ENCODE data around the gene QRICH1.

QRICH1 gene

DNA sequence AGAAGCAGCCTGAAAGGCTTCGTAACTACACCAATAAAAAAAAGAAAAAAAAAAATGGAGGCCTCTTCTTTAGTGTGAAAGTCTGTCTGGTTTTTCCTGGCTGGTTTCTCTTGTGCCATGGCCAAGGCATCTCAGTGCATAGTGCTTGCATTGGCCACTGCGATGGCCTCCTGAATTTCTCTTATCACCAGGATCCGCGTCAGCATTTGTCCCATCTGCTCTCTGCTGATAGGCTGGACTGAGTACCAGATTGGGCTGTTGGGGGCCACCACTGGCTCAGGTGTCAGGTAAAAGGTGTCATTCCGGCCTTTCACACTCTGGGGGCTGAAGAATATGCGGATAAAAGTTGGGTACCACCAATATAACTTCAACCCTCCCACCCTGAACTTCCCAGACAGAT lies 63.5 kb downstream of the QRICH1 start:
- TF ChIP-seq CTCF (conservative IDR thresholded peaks at IDR 0.05) (no peak), ZFX (IDR thresholded peaks at IDR 0.05) (no peak)
- H3K27ac ChIP-seq: no peak overlapping the region

- TF ChIP-seq ZFX (IDR thresholded peaks at IDR 0.05): no peak
- TF ChIP-seq CTCF (conservative IDR thresholded peaks at IDR 0.05): no peak
Observed at GRCh38 chr3:49029563-49029884, 64.3 kb downstream of the QRICH1 start.

DNA sequence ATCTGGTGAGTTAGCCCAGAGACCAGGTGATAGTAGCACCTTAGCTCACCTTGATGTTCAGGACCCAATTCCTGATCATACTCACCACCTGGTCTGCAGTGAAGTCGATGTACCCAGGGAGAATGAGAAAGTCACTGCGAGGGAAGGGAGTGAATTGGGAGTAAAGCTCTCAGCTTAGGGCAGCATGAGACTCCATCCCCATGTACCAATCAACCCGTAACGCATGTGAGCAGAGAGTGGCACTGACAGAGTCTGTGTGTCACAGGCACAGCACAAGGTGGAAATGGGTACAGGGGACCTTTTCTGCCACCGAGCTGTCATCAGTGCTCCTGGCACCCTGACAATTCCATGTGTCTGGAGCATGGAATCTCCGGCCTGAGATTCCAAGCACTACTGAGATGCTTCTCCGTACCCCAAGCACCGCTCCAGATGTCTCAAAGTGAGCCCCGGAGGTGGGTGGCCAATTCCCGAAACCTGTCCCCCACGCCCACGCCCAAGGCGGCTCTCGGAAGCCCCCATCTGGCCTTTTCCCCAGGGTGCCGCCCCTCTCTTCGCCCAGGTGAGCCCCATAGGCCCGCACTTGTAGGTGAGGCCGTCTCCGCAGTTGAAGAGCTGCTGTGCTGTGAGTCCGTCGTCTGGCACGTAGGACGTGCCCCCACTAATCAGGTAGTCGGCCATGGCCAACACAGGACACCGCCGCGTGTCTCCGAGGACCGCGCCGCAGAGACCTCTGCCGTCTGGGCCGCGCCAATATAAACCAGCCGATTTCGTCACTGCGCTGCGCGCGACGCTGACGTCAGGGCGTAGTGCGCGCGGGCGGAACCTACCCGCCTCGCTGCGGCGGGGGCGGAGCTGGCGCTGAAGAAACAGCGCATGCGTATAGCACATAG lies 65.0 kb downstream of the QRICH1 start, which contains the start of gene IMPDH2:
TSS of gene IMPDH2 (minus strand) at position 726 of the 890 bp plus-strand sequence. CDS start at position 678, 48 bp downstream.
- peak within 1 kb of the TSS; percentile 96 for H3K27ac ChIP-seq
- TF ChIP-seq CTCF (conservative IDR thresholded peaks at IDR 0.05): no peak
- TF ChIP-seq ZFX (IDR thresholded peaks at IDR 0.05): peak; percentile 62

More at GRCh38 chr3:49029563-49029884, 64.3 kb downstream of the QRICH1 start:
- peak overlapping the region; percentile 96 for H3K27ac ChIP-seq

- TF ChIP-seq CTCF (conservative IDR thresholded peaks at IDR 0.05): no peak
- TF ChIP-seq ZFX (IDR thresholded peaks at IDR 0.05): no peak
Observed at GRCh38 chr3:49028298-49028672, 65.6 kb downstream of the QRICH1 start.

GRCh38 chr3:49027634-49028033 lies 66.2 kb downstream of the QRICH1 start:
- TF ChIP-seq ZFX (IDR thresholded peaks at IDR 0.05): no peak
- no peak for TF ChIP-seq CTCF (conservative IDR thresholded peaks at IDR 0.05)
- H3K27ac ChIP-seq: no peak overlapping the region; the same call in 1 of the 2 replicates

More at GRCh38 chr3:49028298-49028672, 65.6 kb downstream of the QRICH1 start:
- peak overlapping the region; percentile 96 for H3K27ac ChIP-seq

GRCh38 chr3:49026536-49026935 lies 67.3 kb downstream of the QRICH1 start:
- TF ChIP-seq CTCF (conservative IDR thresholded peaks at IDR 0.05) (no peak), ZFX (IDR thresholded peaks at IDR 0.05) (no peak)
- no peak overlapping the region for H3K27ac ChIP-seq

DNA sequence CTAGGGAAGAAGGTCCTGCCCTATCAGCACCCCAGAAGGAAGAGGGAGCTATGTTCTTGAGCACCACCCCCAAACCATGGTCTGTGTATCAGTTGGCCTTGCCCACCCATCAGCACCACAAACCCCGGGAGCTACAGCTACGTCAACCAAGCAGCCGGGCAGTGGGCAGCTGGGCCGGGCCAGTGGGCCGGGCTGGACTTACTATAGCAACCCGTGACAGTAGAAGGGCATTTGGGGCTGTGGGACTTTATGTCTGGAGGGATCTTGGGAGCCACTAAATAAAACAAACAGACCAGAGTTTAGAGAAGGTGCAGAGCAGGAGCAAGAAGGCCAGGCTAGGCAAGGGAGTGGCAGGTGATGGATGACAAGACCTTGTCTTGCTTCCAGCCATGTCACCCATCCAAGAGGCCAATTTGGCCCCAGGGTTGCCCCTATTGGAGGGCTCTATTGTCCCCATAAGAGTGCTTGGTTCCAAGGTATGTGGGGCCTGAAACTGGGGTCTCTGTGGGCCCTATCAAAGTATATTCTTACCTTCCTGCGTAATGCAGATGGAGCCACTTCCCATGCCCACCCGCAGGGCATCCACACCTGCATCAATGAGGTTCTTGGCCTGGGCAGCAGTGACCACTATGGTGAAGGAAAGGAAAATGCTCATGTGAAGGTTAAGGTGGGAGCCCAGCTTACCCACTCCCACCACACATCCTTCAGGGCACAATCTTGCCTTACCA lies 67.9 kb downstream of the QRICH1 start:
- H3K27ac ChIP-seq: no peak overlapping the region
- no peak for TF ChIP-seq ZFX (IDR thresholded peaks at IDR 0.05)
- TF ChIP-seq CTCF (conservative IDR thresholded peaks at IDR 0.05): no peak

Data from C4-2B (cell line).